Psoas muscle (tissue), 8 donors: ENCODE data around the gene ERBB2. TPM values are rescaled to one million over a fixed set of nuclear protein-coding genes. Genes with fewer than 3 reads are reported as not detected.

Experiments
- ATAC-seq, 4 donors: fragments of 200-7000 bp; cut with Tn5 transposase; one replicate each; pipeline ENCODE4 v1.9.1; 2020; ENCODE audit warnings: moderate library complexity in 3 of 4, mild to moderate bottlenecking in 2 of 4
- DNase-seq, 2 donors: peaks; one replicate each; pipeline ENCODE4 v3.0.0-alpha.2; 2020
- H3K27ac ChIP-seq: fragments of 200-600 bp; one replicate; pipeline ENCODE4 v1.8.0; 2022
- H3K27me3 ChIP-seq, 3 donors: fragments of 200-600 bp in 1 of 3; one replicate each; pipeline versions ENCODE4 v1.6.1 to v1.8.0; 2013 to 2022; ENCODE audit warnings: low read length in 2 of 3, mild to moderate bottlenecking in 2 of 3, moderate library complexity in 1 of 3; ENCODE audit not compliant: insufficient read depth in 3 of 3
- H3K36me3 ChIP-seq, 2 donors: fragments of 200-600 bp in 1 of 2; one replicate each; pipeline versions ENCODE4 v1.6.1 to v1.8.0; 2013 to 2022; ENCODE audit warnings: low read depth in 1 of 2, mild to moderate bottlenecking in 1 of 2, moderate library complexity in 1 of 2; ENCODE audit not compliant: insufficient read depth in 1 of 2
- H3K4me1 ChIP-seq: fragments of 200-600 bp; one replicate; pipeline ENCODE4 v1.8.0; 2022
- H3K4me3 ChIP-seq: fragments of 200-600 bp; one replicate; pipeline ENCODE4 v1.8.0; 2022; ENCODE audit warnings: mild to moderate bottlenecking
- H3K9me3 ChIP-seq: fragments of 200-600 bp; one replicate; pipeline ENCODE4 v1.8.0; 2022
- WGBS, 3 donors: extraction: QIAGEN DNeasy Blood & Tissue Kit; methylation state at CpG; one replicate each; pipeline versions ENCODE4 v1.1.6 to v1.1.7; 2013; 5-methylcytosine and 5-hydroxymethylcytosine counted together
- intact Hi-C, 2 donors: fragments of 100-400 bp; cut with DNase I; formaldehyde crosslinking; loops; one replicate each; pipeline versions ENCODE4 v1.11.0 to v1.14.2; 2022
- polyA plus RNA-seq, 3 donors: library from polyadenylated mRNA; stranded (reverse); fragments of 200-250 nt; gene quantifications; one replicate each; pipeline ENCODE4 v1.2.3, GENCODE V29; 2013
- total RNA-seq, 4 donors: library from RNA; stranded (reverse); fragmentation: NEBNext Ultra II Directional in 2 of 4; extraction: Animal tissue kit (Norgen Biotek cat#: 25700) in 2 of 4; gene quantifications; one replicate each; pipeline versions ENCODE4 v1.2.1 to v1.2.4, GENCODE V29; 2021 to 2023
- TF ChIP-seq, protein P1 (sequence below): fragments of 200-600 bp; IDR thresholded peaks from one replicate; pipeline ENCODE4 v1.8.0; 2022; ENCODE audit warnings: antibody characterized with exemption
- donor health status: healthy with polysubstance abuse.
- donor health status: DM: no; HTN: no; CAD: no; lungs with moderate emphysema.
- donor health status: Bipolar disorder and iron deficiency.
- donor health status: healthy.
- donor health status: DM: yes; HTN: yes; CAD: no.
- donor health status: DM: no; HTN: no; CAD: no.
- donor health status: DM: no; HTN: no; CAD: no.
- donor health status: DM: yes; HTN: yes; CAD: no.

ERBB2 gene
- total and polyA plus RNA-seq, 7 donors: 4.0 to 24.9 (median 20.4) TPM

DNA sequence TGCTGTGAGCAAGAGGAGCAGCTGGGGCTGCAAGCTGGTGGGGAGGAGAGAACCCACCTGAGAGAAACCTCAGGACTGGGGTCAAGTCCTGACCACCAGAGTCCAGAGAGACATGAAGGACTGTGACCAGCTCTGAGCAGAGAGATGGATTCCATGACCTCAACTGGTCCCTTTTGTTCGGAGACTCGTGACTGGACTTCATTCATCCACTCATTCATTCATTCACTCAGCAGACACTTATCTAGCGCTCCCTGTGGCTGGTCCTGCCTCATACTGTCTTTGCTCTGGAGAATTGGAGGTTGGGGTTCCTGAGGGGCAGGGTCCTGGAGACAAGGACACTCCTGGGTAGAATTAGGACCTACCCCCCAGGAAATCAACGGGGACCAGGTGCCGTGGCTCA lies 4.0 kb downstream of the ERBB2 start:
- Histone ChIP-seq H3K4me3 (no peak overlapping the region), H3K9me3 (no peaks in the 10 kb centered on the region), H3K36me3 (peaks cover 0 to 22% of the 10 kb centered on the region in 2 donors), H3K27ac (peak overlapping the region; percentile 61), H3K27me3 (no peaks in the 10 kb centered on the region), H3K4me1 (peaks cover 55% of the 10 kb centered on the region)
- 84 to 86% (median 84%) methylated on average over 5 of the region's 5 CpGs for WGBS, 3 donors
- ATAC-seq: no peak
- intact Hi-C loops: no loop called here
- TF ChIP-seq, protein P1, sequence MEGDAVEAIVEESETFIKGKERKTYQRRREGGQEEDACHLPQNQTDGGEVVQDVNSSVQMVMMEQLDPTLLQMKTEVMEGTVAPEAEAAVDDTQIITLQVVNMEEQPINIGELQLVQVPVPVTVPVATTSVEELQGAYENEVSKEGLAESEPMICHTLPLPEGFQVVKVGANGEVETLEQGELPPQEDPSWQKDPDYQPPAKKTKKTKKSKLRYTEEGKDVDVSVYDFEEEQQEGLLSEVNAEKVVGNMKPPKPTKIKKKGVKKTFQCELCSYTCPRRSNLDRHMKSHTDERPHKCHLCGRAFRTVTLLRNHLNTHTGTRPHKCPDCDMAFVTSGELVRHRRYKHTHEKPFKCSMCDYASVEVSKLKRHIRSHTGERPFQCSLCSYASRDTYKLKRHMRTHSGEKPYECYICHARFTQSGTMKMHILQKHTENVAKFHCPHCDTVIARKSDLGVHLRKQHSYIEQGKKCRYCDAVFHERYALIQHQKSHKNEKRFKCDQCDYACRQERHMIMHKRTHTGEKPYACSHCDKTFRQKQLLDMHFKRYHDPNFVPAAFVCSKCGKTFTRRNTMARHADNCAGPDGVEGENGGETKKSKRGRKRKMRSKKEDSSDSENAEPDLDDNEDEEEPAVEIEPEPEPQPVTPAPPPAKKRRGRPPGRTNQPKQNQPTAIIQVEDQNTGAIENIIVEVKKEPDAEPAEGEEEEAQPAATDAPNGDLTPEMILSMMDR: no peak
- no peak for DNase-seq

DNA sequence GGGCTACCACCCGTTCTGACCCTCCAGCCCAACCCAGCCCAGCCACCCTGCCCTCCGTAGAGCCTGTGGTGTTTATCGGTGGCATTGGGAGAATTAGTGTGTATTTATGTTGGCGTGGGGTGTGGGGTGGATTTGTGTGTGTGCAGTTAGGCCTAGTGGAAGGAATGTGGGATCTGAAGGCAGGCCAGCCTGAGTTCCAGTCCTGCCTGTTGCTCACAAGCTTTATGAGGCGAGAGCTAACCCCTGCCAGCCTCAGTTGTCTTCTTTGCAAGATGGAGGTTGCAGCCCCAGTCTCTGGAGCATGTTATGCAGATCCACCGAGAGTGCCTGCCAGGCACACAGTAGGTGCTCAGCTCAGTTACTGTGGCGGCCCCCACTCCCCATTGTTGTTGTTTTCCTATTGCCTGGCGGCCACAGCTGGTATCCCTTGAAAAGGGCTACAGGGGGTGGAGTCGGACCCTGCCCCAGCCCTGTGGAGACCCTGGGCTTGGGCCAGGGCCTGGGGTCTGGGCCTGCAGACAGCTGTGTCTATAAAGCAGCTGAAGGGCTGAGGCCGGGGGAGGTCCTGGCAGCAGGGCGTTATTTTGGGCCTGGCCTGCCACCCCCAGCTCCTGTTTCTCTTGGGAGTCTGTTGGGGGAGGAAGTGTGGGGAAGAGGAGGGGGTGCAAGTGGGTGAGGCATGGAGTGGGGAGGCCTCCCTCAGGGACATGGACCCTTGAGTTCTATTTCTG lies 5.1 kb downstream of the ERBB2 start:
- Histone ChIP-seq H3K4me3 (no peak overlapping the region), H3K4me1 (peaks cover 49% of the 10 kb centered on the region), H3K9me3 (no peaks in the 10 kb centered on the region), H3K27me3 (no peaks in the 10 kb centered on the region), H3K27ac (peak overlapping the region; percentile 63), H3K36me3 (peaks cover 0 to 33% of the 10 kb centered on the region in 2 donors)
- TF ChIP-seq, protein P1: peak; percentile 29
- DNase-seq (no peak), ATAC-seq (peak in 1 of 4 donors; percentile 47)
- 36 to 55% (median 52%) methylated on average over 11 of the region's 11 CpGs for WGBS, 3 donors
- intact Hi-C loops: no loop called here

DNA sequence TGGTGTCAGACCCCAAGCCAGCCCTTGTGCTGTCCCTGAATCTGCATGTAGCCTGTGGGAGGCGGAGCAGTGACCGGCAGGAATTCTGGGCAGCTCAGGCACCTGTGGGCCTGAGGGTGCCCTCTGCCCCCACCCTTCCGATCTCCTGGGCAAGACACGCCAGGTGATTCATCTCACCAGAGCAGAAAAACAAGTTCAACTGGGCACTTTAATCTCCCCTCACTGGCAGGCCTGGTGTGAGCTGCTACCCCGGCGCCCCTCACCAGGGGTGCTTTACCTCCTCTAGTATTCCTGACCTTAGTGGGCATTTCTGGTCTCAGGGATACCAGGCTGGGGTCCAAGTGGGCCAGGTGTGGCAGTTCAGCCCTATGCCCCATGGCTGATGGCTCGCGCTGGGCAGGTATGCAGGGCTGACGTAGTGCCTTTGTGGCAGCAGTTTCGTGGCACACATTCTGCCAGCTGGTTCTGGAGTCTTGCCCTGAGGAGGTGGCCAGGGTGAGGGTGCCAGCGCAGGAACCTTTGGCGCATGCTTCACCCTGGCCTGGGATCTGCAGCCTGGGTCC lies 6.0 kb downstream of the ERBB2 start:
- TF ChIP-seq, protein P1: no peak
- DNase-seq: no peak
- ATAC-seq: peak; percentile 59 to 79 (median 74)

DNA sequence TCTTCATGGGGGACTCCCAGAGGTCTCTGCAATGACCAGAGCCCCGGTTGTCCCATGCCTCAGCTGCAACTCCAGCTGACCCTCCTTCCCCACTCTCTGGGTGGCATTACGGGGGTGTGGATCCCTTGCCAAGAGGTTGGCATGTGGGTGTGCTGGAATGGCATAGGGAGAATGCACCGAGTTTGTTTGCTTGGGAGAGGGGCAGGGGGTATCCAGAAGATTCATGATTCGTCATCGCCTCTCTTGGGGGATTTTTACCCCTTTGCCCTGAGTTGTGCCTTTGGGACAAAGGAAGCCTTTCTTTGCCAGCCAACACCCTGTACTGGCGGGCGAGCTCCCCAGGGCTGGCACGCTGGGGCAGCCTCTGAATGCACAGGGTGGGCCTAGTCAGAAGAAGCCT lies 6.5 kb downstream of the ERBB2 start:
- intact Hi-C loops: no loop called here
- TF ChIP-seq, protein P1: no peak
- Histone ChIP-seq H3K9me3 (no peaks in the 10 kb centered on the region), H3K4me3 (no peak overlapping the region), H3K27me3 (no peaks in the 10 kb centered on the region), H3K4me1 (peaks cover 43% of the 10 kb centered on the region), H3K36me3 (peaks cover 0 to 46% of the 10 kb centered on the region in 2 donors), H3K27ac (no peak overlapping the region)
- no peak for DNase-seq
- WGBS, 3 donors: 43 to 80% (median 54%) methylated on average over 8 of the region's 8 CpGs
- ATAC-seq: peak in 3 of 4 donors; percentile 2 to 14 (median 4)

More for the DNA sequence above, 6.0 kb downstream of the ERBB2 start:
- peaks cover 0 to 41% of the 10 kb centered on the region in 2 donors for H3K36me3 ChIP-seq
- intact Hi-C loops: no loop called here
- peaks cover 49% of the 10 kb centered on the region for H3K4me1 ChIP-seq
- 26 to 44% (median 33%) methylated on average over 12 of the region's 12 CpGs for WGBS, 3 donors
- no peak overlapping the region for H3K4me3 ChIP-seq
- H3K9me3 ChIP-seq: no peaks in the 10 kb centered on the region
- H3K27ac ChIP-seq: peak overlapping the region; percentile 63
- H3K27me3 ChIP-seq: no peaks in the 10 kb centered on the region
